Small intestine (tissue), 7 donors: ENCODE data around the gene PKM. TPM values are rescaled to one million over a fixed set of nuclear protein-coding genes. Genes with fewer than 3 reads are reported as not detected.
A peak's percentile ranks its signal among the peaks of the same experiment; 100 is the strongest.

ENCODE experiments used
- DNase-seq, 2 donors: peaks; one replicate each; pipeline versions ENCODE4 v3.0.0 to v3.0.0-alpha.2; 2013
- FAIRE-seq: peaks from 2 replicates; lab custom pipeline; 2012; peaks lifted over from hg19 to GRCh38; lab: Jason Lieb, UNC
- H3K27ac ChIP-seq, 3 donors: one replicate each; pipeline ENCODE4 v1.5.1; 2013; ENCODE audit warnings: low read length in 2 of 3, mild to moderate bottlenecking in 2 of 3, control low read depth in 1 of 3, inconsistent platforms in 1 of 3, low read depth in 1 of 3, moderate library complexity in 1 of 3
- H3K27me3 ChIP-seq, 3 donors: one replicate each; pipeline ENCODE4 v1.6.1; 2013; ENCODE audit warnings: low read length in 3 of 3, inconsistent platforms in 1 of 3; ENCODE audit not compliant: control insufficient read depth in 3 of 3, insufficient read depth in 3 of 3
- H3K36me3 ChIP-seq, 3 donors: one replicate each; pipeline ENCODE4 v1.6.1; 2013; ENCODE audit warnings: low read length in 3 of 3, inconsistent platforms in 1 of 3, low read depth in 1 of 3, mild to moderate bottlenecking in 1 of 3, moderate library complexity in 1 of 3; ENCODE audit not compliant: control insufficient read depth in 3 of 3, insufficient read depth in 2 of 3
- H3K4me1 ChIP-seq, 3 donors: one replicate each; pipeline ENCODE4 v1.6.1; 2013; ENCODE audit warnings: low read length in 2 of 3, inconsistent platforms in 1 of 3, low read depth in 1 of 3, mild to moderate bottlenecking in 1 of 3, moderate library complexity in 1 of 3; ENCODE audit not compliant: control insufficient read depth in 3 of 3, insufficient read depth in 2 of 3
- H3K4me3 ChIP-seq, 3 donors: one replicate each; pipeline ENCODE4 v1.5.1; 2013; ENCODE audit warnings: low read length in 3 of 3, control low read depth in 1 of 3, inconsistent platforms in 1 of 3, low read depth in 1 of 3, mild to moderate bottlenecking in 1 of 3, moderate library complexity in 1 of 3
- H3K9me3 ChIP-seq, 2 donors: one replicate each; pipeline ENCODE4 v1.6.1; 2013; ENCODE audit warnings: low read depth in 1 of 2, low read length in 1 of 2; ENCODE audit not compliant: control insufficient read depth in 2 of 2, insufficient read depth in 1 of 2
- WGBS, 3 donors: extraction: QIAGEN DNeasy Blood & Tissue Kit; methylation state at CpG; one replicate each; pipeline ENCODE4 v1.1.7; 2013; 5-methylcytosine and 5-hydroxymethylcytosine counted together
- polyA plus RNA-seq, 4 donors: library from polyadenylated mRNA; stranded (reverse) in 3 of 4; unstranded in 1 of 4; fragments of 200-250 nt in 3 of 4; fragments of 120-200 nt in 1 of 4; gene quantifications; one replicate each; pipeline versions ENCODE4 v1.2.1 to v1.2.3, GENCODE V29; 2013
- donor health status: healthy with polysubstance abuse.
- donor health status: control.
- donor health status: control.
- donor health status: Bipolar disorder and iron deficiency.
- donor health status: healthy.

PKM gene
- polyA plus RNA-seq, 4 donors, result 243 to 362 (median 254) TPM

- H3K9me3 ChIP-seq, result no peaks in the 10 kb centered on the region
- peak overlapping the region; percentile 26 to 88 (median 87) for H3K27ac ChIP-seq
- peaks cover 0 to 14% (median 0%) of the 10 kb centered on the region in 3 donors for H3K36me3 ChIP-seq
- no peak for FAIRE-seq
- peak; percentile 92 to 93 for DNase-seq
- H3K27me3 ChIP-seq, result peaks cover 0 to 2% (median 0%) of the 10 kb centered on the region in 3 donors
- no peak overlapping the region for H3K4me3 ChIP-seq
- WGBS, 3 donors, result 24 to 76% (median 46%) methylated on average over 16 of the region's 16 CpGs
- H3K4me1 ChIP-seq, result peaks cover 0 to 31% (median 5%) of the 10 kb centered on the region in 3 donors
Observed at GRCh38 chr15:72169921-72170611, 60.9 kb downstream of the PKM start.

DNA sequence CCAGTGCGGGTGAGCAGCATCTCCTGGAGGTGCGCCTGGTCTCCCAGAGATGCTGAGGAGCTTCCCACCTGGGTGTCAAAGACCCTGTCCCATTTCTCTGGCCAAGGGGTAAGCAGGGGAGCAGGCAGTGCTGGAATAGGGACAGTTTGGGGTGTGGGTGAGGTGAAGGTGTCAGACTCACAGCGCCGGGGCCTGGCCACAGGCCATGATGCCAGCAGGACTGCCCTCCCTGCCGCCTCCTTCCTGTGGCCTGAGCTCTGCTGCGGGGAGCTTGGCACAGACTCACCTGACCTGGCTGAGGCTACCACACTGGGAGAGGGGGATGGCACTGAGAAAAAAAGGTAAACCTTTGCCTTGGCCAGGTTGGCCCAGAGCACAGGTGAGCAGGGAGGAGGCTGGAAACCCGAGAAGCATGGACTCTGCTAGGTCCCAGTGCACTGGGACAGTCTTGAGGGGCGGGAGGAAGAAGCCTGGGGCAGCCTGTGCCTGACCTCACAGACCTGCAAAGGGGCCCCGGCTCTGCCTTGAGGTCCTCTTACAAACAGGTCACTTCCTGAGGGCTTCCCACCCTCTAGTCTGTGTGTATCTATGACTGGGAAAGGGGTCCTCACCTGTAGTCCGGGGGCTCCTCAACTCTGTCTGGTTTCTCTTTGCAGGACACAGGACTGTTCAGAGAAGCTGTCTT is 61.6 kb downstream of the PKM start:
- H3K4me1 ChIP-seq, result peaks cover 0 to 31% (median 5%) of the 10 kb centered on the region in 3 donors
- WGBS, 3 donors, result 73 to 80% (median 75%) methylated on average over 9 to 10 of the region's 10 CpGs
- FAIRE-seq (no peak), DNase-seq (peak in 1 of 2 donors; percentile 24)
- H3K9me3 ChIP-seq, result no peaks in the 10 kb centered on the region
- H3K4me3 ChIP-seq, result no peak overlapping the region
- H3K27me3 ChIP-seq, result peaks cover 0 to 2% (median 0%) of the 10 kb centered on the region in 3 donors
- H3K36me3 ChIP-seq, result peaks cover 0 to 16% (median 0%) of the 10 kb centered on the region in 3 donors
- H3K27ac ChIP-seq, result peak overlapping the region in 2 of 3 donors; percentile 87 to 88

- Histone ChIP-seq H3K36me3 (peaks cover 0 to 16% (median 0%) of the 10 kb centered on the region in 3 donors), H3K4me3 (no peak overlapping the region), H3K27me3 (no peaks in the 10 kb centered on the region), H3K9me3 (no peaks in the 10 kb centered on the region), H3K4me1 (peaks cover 0 to 31% (median 5%) of the 10 kb centered on the region in 3 donors), H3K27ac (no peak overlapping the region)
- DNase-seq (no peak), FAIRE-seq (no peak)
- 58 to 72% (median 64%) methylated on average over 4 of the region's 4 CpGs for WGBS, 3 donors
Observed at GRCh38 chr15:72168808-72169190, 62.2 kb downstream of the PKM start.

DNA sequence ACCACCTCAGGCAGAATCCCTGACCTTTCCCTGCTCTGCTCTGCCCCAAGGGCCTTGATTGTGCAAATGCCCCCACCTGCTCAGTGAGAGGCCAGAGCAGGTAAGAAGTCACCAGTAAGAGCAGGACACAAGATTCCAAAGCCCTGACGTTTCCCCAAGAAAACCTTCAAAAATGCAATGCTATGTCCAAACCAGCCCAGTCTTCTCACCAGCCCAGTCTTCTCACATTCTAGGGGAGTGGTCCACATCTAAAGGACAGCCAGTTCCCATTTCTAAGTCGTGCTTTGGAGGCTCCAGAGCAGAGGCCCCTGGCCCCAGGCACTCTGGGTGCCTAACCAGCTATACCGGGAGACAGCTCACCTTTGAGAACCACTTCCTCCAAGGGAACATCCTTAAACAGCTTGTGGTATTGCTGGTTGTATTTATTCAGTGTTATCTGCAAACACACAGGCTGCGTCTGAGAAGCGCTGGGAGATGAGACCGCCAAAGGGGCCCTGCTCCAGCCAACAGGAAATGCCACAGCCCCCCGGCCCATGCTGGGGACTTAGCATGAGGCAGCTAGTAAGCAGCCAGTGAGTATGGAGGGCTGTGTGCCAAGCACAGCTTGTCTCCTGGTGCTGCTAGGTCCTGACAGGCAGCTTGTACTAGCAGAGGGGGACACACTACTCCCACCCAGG is 62.7 kb downstream of the PKM start:
- DNase-seq, result peak; percentile 24 to 50
- 40 to 70% (median 46%) methylated on average over 7 of the region's 7 CpGs for WGBS, 3 donors
- no peak overlapping the region for H3K4me3 ChIP-seq

DNA sequence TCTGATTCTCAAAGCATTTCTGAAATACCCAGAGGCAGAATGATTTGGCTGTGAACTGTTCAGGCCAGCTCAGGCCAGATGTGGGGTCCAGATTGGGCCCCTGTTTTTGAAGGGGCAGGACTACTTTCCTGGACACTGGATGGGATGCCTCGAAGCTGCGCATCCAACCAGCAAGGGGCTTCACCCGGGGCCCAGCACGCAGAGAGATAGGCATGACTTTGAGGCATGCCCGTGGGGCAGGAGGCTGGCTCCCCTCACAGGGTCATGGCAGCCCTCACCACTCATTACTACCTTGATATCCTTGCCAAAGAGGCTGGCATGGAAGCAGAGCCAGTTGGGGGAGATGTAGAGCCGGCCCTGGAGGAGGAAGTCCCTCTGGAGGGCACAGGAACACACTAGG is 63.5 kb downstream of the PKM start:
- no peaks in the 10 kb centered on the region for H3K27me3 ChIP-seq
- WGBS, 3 donors, result 74 to 90% (median 76%) methylated on average over 6 of the region's 6 CpGs
- no peak overlapping the region for H3K27ac ChIP-seq
- H3K36me3 ChIP-seq, result peaks cover 0 to 22% (median 0%) of the 10 kb centered on the region in 3 donors
- H3K9me3 ChIP-seq, result no peaks in the 10 kb centered on the region
- H3K4me3 ChIP-seq, result no peak overlapping the region
- peaks cover 0 to 31% (median 5%) of the 10 kb centered on the region in 3 donors for H3K4me1 ChIP-seq
- FAIRE-seq (no peak), DNase-seq (no peak)

More for the DNA sequence above, 62.7 kb downstream of the PKM start:
- FAIRE-seq, result no peak
- Histone ChIP-seq H3K27ac (no peak overlapping the region), H3K4me1 (peaks cover 0 to 31% (median 5%) of the 10 kb centered on the region in 3 donors), H3K9me3 (no peaks in the 10 kb centered on the region), H3K36me3 (peaks cover 0 to 17% (median 0%) of the 10 kb centered on the region in 3 donors), H3K27me3 (no peaks in the 10 kb centered on the region)

- DNase-seq, result no peak
- no peaks in the 10 kb centered on the region for H3K9me3 ChIP-seq
- 83 to 97% (median 91%) methylated on average over 5 of the region's 5 CpGs for WGBS, 3 donors
- H3K36me3 ChIP-seq, result peaks cover 0 to 25% (median 0%) of the 10 kb centered on the region in 3 donors
- H3K27me3 ChIP-seq, result no peaks in the 10 kb centered on the region
- no peak for FAIRE-seq
- H3K27ac ChIP-seq, result no peak overlapping the region
- H3K4me3 ChIP-seq, result no peak overlapping the region
- peaks cover 0 to 31% (median 5%) of the 10 kb centered on the region in 3 donors for H3K4me1 ChIP-seq
Observed at GRCh38 chr15:72166716-72167417, 64.1 kb downstream of the PKM start.

GRCh38 chr15:72163719-72164118 is 67.3 kb downstream of the PKM start:
- 77 to 81% (median 78%) methylated on average over 4 of the region's 4 CpGs for WGBS, 3 donors

More at GRCh38 chr15:72163719-72164118, 67.3 kb downstream of the PKM start:
- no peak for DNase-seq
- Histone ChIP-seq H3K9me3 (no peaks in the 10 kb centered on the region), H3K27me3 (no peaks in the 10 kb centered on the region), H3K27ac (no peak overlapping the region), H3K4me3 (no peak overlapping the region), H3K36me3 (peaks cover 0 to 36% (median 0%) of the 10 kb centered on the region in 3 donors), H3K4me1 (peaks cover 0 to 9% (median 5%) of the 10 kb centered on the region in 3 donors)
- FAIRE-seq, result no peak
